HL-60/S4 treated with phorbol 12-myristate 13-acetate at 8.2 ng/mL for 4 days and 3 days (cell line): ENCODE results near the gene RORC.
"Not testable (repeated sequence)": the region's sequence is repeated elsewhere in the genome, so short reads cannot be mapped to it uniquely, and the experiment has no call there.

Experiments
- in situ Hi-C: fragments of 300-500 bp; cut with MboI; formaldehyde crosslinking; loops from 2 replicates; pipeline ENCODE4 v1.15.0; 2022; ENCODE audit warnings: low sequenced_read_pairs

The RORC gene

DNA sequence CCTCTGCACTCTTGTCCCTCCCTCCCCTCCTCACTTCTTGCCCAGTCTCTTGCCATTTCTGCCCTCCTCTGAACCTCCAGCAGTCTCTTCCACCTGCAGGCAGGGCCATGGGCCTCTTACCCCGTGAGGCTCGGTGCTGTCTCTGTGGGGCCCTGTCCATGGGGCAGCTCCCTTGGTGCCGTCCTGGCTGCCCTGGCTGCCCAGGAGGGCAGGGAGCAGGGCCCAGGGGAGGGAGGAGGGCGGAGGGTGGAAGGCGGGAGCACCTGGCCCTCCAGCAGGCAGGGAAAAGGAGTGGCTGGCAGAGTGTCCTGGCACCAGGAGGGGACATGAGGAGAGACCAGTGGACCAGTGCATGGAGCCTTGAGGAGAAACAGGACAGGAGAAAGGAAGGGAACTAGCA lies at the start of gene RORC:
TSS of gene RORC (minus strand) at position 198 of the 400 bp plus-strand sequence. CDS start at position 160, 38 bp downstream.
- in situ Hi-C loops: loop anchor here (25.0 kb wide), 1 partner anchor 294 kb away; the partner anchor contains the start of gene TUFT1

DNA sequence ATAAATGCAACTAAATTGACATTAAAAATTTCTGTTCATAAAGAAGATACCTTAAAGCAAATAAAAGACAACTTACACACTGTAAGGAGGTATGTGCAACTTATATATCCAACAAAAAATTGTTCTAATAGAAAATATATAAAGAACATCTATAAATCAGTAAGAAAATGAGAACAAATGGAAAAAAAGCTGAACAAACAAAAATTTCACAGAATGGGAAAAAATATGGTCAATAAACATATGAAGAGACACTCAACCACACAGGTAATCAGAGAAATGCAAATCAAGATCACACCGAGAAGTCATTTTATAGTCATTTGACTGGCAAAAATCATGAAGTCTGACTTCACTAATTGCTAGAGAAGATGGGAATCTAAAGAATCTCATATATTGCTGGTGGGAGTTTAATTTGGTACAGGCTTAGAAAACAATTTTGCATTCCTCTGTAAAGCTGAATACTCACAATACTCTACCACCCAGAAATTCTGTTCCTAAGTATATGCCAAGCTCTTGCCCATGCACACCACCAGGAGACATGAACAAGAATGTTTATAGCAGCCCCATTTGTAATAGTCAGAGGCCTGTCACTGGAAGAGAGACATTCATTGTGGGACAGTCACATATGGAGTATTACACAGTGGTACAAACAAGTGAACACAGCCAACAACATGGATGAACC lies 44.0 kb upstream of the RORC start:
- in situ Hi-C loops: no loop called here

DNA sequence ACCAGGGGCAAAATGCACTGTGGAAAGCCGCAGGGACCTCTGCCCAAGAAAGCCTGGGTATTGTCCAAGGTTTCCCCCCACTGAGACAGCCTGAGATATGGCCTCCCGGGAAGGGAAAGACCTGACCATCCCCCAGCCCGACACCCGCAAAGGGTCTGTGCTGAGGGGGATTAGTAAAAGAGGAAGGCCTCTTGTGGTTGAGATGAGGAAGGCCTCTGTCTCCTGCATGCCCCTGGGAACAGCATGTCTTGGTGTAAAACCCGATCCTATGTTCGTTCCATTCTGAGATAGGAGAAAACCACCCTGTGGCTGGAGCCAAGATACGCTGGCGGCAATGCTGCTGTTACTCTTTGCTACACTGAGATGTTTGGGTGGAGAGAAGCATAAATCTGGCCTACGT lies 41.2 kb upstream of the RORC start:
- in situ Hi-C loops: not testable (repeated sequence)

DNA sequence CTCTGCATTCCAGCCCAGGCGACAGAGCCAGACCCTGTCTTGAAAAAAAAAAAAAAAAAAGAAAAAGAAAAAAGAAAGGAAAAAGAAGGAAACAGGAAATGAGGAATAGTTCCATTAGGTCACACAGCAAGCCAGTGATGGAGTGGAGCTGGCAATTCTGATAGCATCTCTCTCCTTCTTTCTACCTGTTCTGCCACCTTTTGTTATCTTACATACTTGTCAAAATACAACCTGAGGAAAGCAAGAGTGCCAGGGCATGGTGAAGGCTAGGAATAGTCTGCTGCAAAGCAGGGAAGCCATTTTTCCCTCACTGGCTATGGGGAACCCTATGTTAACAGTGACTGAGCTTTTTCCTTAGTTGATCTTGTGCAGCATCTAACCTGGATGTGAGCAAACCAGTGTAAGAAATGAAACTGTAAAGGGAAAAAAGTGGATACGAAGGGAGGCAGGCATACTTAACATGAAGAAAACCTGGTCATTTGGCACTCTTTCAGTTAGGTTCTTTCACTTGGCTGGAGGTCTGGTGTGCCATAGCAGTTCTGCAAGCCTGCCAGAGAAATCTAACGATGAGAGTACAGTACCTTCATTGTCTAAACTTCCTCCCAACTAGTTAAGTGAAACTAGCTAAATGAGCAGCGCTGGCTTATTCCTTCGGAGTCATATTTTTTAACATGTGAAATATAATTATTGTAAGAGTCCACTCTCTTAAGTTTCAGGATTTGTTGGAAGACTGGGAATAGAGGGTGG lies 39.9 kb upstream of the RORC start:
- in situ Hi-C loops: no loop called here

DNA sequence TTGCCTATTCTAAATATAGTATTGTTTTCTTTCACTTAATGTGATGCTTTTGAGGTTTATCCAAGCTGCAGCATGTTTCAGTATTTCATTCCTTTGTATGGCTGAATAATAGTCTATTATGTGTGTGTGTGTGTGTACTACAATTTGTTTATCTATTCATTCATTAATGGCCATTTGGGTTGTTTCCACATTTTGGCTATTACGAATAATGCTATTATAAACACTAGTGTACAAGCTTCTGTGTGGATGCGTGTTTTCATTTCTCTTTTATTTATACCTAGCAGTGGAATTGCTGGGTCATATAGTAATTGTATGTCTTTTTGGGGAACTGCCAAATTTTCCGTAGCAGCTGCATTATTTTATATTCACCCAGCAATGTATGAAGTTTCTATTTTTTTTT lies 36.9 kb upstream of the RORC start:
- in situ Hi-C loops: no loop called here

DNA sequence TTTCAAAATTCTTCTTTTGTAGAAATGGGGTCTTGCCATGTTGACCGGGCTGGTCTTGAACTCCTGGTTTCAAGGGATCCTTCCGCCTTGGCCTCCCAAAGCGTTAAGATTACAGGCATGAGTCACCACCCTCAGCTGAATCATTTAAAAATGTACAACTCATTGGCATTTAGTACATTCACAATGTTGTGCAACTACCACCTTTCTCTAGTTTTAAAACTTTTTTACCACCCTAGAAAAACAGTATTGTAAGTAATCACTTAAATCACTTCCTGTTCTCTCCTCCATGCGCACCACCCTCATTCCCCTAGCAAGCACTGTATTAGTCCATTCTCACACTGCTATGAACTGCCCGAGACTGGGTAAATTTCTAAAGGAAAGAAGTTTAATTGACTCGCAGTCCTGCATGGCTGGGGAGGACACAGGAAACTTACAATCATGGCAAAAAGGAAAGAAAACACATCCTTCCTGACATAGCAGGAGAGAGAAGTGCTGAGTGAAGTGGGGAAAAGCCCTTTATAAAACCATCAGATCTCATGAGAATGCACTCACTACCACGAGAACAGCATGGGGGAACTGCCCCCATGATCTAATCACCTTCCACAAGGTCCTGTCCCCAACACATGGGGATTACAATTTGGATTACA lies 36.3 kb upstream of the RORC start:
- in situ Hi-C loops: no loop called here

DNA sequence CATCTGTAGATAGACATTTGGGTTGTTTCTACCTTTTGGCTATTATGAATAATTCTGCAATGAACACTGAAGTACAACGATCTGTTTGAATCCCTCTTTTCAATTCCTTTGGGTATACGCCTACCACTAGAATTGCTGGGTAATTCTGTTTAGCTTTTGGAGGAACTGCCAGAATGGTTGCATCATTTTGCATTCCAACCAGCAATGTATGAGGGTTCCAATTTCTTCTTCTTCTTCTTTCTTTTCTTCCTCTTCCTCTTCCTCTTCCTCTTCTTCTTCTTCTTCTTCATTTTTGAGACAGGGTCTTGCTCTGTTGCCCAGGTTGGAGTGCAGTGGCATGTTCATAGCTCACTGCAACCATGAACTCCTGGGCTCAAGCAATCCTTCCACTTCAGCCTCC lies 35.7 kb upstream of the RORC start:
- in situ Hi-C loops: no loop called here

DNA sequence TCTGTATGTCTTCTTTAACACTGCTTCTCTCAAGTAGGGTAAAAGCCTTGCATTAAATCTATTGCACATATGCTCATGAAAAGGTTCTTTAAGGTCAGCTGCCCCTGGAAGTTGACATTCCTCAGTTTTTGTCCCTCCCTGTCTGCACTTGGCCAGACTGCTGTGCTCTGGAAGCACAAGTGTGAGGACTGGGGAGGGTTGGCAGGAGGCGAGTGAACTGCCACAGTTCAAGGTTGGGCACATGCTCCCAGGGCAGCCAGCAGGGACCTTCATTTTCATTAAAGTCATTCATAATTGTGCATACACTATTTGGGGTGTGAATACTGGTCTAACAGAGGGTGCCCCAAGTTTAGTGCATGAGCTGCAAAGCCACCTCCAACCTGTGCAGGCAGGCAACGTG lies 32.8 kb upstream of the RORC start:
- in situ Hi-C loops: no loop called here

DNA sequence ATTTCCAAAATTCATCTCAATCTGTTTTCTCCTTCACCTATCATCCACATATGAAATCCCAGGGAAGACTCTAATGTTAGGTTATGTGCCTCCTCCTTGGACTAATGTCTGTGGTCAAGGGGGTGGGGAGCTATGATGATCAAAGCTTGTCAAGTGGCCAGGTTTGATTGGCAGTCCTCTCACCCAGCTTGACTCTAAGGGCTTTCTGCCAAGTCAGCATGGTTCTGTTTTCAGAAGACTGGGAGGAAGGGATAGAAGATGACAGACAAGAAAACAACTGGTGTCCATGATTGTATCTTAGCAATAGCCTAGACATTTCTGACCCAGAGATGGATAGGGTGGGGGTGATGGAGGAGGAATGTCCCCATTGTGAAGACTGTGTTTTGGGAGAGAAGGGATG lies 31.0 kb upstream of the RORC start:
- in situ Hi-C loops: no loop called here

DNA sequence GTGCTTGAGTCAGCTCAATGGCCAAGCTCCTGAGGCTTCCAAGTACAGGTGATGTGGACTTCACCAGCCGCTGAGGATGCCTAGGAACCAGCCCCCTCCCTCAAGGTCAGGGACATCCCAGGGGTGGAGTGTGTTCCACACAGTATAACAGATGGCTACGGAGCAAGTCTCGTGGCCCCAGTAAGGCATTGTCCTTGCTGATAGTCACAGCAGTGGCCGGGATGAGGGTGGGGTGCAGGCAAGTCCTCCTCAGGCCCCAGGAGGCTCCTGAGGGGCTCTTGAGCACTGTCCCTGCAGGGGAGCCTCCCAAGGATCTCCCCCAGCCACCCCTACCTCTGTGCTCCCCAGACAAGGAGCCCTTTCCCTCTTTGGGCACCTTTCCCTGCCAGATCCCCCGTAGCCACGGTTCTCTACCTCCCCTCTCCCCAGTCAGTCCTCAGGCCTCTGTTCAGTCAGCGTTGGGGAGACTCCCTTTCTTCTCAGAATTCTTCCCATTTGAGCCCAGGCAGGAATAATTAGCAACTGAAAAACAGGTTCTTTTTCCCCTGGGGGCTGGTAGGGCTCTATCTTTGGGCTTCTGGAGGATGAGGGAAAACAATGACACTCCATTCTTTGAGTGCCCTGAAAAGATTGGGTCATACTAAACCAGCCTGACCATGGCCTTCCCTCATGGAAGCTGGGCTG lies 29.0 kb upstream of the RORC start:
- in situ Hi-C loops: no loop called here

DNA sequence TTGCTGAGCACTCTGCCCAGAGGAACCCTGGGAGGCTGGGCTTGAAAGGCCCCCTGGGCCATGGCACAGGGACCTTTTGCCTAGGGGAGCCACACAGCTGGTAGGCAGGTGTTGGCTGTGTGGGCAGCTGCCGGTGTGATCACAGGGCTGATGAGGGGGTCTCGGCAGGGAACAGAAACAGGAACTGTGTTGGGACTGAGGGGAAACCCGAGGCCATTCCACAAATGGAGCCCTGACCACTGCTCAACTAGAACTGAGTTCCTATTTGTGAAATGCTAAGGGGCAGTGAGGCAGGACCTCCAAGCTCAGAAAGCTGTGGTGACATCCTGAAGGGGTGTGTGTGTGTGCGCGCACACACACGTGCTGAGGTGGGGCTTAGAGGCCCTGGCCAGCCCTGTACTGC lies 28.3 kb upstream of the RORC start:
- in situ Hi-C loops: no loop called here

DNA sequence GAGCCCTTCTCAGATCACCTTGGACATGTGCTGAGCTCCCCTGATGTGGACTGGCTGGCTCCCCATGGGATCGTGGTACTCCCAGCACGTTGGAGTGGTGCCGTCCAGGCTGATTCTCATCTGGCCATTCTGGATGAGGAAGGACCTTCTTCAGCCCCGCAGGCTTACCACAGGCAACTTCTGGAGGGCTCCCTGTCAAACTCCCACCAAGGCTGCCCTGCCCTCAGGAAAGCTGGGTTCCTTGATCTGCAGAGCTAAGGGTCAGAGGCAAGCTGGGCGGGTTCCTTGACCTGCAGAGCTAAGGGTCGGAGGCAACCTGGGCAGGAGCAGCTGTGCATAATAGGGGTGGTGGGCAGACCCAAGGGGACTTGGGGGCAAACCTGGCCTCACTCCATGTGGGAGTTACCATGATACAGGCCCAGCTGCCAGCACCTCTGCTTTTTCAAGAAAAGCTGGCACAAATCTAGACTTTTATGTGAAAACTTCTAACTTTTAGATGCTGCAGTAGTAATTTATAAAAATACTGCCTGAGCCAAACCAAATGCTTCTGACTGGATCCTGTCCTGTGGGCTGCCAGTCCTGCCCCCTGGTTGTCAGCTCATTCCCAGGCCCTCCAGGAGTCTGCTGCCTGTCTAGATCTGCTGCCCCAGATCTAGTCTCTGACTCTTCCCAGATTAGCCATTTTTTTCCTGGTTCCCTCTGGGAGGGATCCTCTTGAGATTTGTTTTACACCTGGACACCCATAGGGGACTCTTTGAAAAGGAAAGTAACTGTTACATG lies 27.5 kb upstream of the RORC start:
- in situ Hi-C loops: no loop called here

DNA sequence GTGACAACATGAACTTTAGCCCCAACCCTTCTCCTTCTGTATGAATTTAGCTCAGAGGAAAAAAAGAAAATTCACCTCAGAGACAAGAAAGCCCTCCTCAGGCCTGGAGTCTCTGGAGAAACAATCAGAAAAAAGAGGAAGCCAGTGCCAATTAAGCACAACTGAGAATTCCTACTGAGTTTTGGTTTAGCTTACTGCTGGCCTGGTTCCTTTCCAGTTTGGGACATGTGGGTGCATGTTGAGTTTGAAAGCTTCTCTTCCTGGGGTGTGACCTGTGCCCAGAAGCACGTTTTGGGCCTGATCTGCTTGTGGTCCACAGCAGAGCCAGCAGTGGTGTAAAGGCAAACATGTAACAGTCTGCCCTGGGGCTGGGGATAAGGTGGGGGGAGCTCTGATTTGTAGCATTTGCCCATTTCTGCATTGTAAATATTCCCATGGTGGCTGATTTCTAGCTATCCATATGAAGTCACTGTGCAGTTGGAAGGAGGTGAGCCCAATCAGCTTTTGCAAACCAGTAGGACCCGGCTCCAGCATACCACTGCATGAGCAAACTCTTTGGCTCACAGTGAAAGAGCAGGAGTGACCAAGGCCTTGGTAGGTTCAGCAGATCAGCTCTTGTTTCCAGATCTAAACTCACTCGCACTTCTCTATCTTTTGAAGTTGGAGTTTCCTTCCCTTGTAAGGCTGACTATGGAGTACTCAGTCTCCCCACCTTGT lies 26.6 kb upstream of the RORC start:
- in situ Hi-C loops: no loop called here

DNA sequence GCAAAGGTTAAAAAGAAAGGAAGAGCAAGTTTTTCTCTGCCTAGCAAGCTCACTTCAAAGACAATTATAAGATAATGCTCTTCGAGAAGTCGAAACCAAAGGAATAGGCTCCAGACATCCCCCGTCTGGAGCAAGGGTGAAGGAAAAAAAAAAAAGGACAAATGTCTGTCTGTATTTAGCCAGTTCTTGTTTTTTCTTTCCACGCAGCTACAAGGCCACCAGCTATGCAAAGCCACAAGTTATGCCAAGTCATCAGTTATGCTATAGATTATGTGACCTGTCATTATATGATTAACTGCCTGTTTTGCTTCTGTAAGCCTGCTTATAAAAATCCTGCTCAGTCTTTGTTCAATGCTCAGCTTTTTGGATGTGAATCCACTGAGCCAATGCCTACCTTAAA lies 24.3 kb upstream of the RORC start:
- in situ Hi-C loops: no loop called here

DNA sequence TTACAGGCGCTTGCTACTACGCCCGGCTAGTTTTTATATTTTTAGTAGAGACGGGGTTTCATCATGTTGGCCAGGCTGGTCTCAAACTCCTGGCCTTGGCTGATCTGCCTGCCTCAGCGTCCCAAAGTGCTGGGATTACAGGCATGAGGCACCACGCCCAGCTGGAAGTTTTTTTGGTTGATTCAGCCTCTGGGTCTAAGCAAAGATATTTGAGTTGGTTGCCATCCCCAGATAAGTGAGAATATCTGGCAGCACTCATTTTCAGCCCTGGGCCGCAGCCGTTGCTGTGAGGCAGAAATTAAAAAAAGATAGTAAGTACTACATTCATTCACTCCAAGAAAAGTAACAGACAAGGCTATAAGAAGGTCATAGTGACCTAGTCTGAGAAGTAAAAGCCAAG lies 23.9 kb upstream of the RORC start:
- in situ Hi-C loops: not testable (repeated sequence)

DNA sequence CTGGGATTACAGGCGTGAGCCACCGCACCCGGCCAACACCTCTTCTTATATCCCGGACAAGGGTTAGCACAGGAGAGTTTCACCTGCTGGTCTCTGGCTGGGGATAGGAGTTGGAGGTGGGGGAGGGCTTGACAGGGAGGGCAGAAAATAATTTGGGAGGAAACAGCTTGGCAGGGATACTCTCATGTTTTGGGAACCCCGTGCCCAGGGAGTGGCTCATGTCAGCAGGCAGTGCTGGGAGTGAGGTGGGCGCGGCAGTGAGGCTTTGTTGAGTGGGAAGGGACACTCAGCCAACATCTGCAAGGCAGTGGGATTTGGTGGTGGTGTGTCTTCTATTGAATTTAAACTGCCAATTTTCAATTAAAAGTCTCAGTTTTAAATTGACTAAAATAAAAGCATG lies 23.1 kb upstream of the RORC start:
- in situ Hi-C loops: no loop called here

DNA sequence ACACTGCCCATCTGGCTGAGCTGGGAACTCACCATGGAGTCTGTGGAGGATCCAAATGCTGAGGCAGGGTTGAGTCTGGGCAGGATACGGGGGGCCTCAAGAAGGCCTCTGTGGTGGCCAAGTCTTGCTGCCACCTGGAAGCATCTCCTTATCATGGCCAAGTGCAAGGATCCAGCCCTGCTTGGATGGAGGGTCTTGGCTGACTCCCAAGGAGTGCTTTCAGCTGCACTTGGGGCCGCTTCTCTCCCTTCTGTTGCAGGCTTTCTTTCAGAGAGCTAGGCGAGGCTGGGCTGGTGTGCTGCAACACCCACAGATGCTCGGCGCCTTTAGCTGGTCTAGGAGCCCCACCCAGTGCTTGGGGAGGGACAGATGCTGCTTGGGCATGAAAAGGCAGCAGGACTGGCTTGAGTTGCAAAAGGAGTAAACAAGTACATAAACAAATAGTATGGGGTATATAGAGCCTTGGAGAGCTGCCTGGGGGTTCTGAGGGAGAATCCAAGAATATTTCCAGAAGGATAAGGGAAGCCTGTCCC lies 21.9 kb upstream of the RORC start, which contains the start of gene THEM5:
TSS of gene THEM5 (minus strand) at position 302 of the 533 bp plus-strand sequence. CDS start at position 155, 147 bp downstream.
- in situ Hi-C loops: no loop called here

DNA sequence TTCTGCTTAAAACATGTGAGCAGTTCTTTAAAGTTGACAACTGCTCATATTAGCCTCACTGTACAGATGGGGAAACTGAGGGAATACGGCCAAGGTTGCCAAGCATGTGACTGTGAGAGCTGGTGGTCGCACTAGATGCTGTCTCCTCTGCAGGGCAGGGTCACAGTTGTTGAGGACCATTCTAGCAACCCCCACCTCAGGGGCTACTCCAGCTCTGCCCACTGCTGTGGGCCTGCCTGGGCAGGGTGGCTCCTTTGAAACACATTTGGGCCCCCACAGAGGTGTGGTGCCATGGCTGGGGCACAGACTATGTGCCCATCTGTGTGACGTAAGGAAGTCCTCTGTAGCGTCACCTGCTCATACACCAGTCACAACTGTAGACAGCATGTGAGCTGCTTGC lies 21.1 kb upstream of the RORC start:
- in situ Hi-C loops: no loop called here

DNA sequence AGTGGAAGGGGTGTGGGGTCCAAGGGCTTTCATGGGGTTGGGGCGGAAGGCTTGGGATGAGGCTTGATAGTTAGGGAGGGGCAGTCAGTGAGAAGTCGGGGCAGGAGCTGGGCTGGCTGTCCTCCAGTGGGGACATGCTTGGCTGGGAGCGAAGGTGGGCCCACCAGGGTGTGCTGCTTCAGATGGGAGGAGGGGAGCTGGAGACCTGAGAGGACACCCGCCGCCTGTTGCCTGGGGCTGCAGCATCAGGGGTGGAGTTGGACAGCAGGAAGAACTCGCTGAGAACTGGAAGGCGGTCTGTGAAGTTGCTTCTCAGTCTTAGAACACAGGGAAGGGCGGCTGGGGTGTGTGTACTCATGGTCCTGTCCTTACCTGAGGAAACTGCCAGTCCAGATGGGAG lies 20.3 kb upstream of the RORC start:
- in situ Hi-C loops: no loop called here

DNA sequence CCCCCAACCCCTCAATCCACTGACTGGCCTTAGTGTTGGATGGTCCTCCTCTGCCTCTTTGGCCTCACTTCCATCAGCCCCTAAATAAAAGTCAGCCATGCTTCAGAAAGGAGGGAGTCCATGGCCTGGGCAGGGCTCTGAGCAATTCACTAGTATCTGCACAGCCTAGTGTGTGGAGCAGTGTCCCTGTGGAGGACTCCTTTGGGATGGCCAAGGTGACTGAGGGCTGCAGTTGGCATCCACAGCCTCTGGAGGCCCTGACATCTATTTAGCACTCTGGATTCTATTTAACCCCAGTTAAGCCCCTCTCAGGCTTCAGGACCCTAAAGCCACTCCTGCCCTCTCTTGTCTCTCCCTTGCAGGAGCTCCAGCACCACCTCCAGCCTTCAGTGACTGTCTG lies 18.3 kb upstream of the RORC start:
- in situ Hi-C loops: loop anchor here (25.0 kb wide), 1 partner anchor 313 kb away; the partner anchor contains the start of gene TUFT1
